M059J (cell line): ENCODE results near the gene NOXA1. TPM values are rescaled to one million over a fixed set of nuclear protein-coding genes. Genes with fewer than 3 reads are reported as not detected.
A peak's percentile ranks its signal among the peaks of the same experiment; 100 is the strongest.
"Not testable (repeated sequence)": the region's sequence is repeated elsewhere in the genome, so short reads cannot be mapped to it uniquely, and the experiment has no call there.

Experiments
- DNase-seq: peaks from one replicate; pipeline ENCODE4 v3.0.0-alpha.2; 2012; ENCODE audit warnings: low read depth
- total RNA-seq: library from RNA; depleted of rRNA; stranded (reverse); fragments of >200 nt; shearing (Covaris generic); gene quantifications from 2 replicates; pipeline ENCODE4 v1.2.3, GENCODE V29; 2014

Gene NOXA1
- total RNA-seq, 1 experiment from 2014 or later, result not detected

- DNase-seq, result no peak
These were observed 17.0 kb upstream of the NOXA1 start for GRCh38 chr9:137406085-137406760.

DNA sequence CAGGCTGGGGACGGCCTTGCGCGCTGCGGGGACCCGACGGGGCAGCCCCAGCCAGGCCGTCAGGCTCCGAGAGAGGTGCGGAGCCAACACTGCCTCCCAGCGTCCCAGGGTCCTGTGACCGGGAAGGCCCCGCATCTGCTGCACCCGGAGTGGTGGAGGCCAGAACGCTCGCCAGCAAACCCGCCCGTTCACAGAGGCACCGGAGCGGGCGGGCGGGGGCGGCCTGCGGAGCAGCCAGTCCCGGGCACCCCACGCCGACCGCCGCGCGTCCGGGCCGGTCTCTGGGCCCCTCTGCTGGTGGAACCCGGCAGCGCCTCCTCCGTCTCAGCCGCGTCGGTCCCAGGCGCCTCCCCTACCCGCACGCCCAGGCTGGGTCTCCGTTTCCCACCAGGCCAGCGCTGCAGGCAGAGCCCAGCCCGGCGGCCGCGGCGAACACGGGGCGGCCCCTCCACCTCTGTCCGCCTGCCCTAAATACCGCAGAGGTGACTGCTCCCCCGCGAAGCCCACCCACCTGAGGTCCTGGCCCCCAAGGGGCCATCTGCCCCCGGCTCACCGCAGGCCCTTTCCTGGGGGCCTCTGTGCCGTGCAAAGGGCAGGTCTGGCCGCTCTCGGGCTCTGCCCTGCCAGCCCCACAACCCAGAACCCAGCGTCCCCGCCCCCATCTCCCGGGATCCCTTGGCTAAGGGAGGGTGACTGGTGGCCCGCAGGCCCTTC is 16.2 kb upstream of the NOXA1 start:
- DNase-seq, result peak; percentile 24

- DNase-seq, result no peak
These were observed 15.4 kb upstream of the NOXA1 start for GRCh38 chr9:137407590-137408300.

GRCh38 chr9:137408651-137409405 is 14.4 kb upstream of the NOXA1 start:
- no peak for DNase-seq

DNA sequence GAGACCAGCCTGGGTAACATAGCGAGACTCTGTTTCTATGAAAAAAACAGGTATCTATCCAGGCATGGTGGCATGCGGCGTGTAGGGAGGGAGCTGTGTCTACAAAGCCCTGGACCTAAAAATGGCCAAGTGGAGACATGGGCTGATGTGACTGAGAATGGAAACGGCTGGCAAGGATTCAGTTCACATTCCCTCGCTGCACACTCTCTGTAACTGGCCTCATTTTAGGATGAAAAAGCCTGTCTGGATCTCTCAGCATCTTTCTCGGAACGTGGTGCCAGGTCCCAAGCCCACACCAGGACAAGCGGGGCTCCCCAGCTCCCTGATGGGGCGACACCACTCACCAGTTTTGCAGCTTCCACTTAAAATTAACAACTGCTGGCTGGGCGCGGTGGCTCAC is 13.7 kb upstream of the NOXA1 start:
- no peak for DNase-seq

- not testable (repeated sequence) for DNase-seq
These were observed 12.8 kb upstream of the NOXA1 start for GRCh38 chr9:137410236-137410890.

DNA sequence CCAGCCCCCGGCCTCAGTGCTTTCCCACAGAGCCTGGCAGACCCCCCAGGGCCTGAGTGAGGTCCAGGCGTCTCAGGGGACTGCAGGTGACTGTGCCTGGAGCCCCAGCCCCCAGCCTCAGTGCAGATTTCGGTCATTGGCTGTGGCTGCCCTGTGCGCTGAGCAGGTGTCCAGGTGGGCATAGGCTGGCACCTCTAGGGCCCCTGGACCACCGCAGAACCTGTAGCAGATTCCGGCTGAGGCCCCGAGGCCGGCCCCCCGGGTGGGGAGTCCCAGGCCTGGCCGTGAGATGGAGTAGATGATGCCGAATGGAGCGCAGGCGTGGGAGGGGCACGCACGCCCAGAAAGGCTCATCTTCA is 12.3 kb upstream of the NOXA1 start:
- DNase-seq, result no peak

GRCh38 chr9:137411260-137411644 is 11.9 kb upstream of the NOXA1 start:
- peak; percentile 28 for DNase-seq

GRCh38 chr9:137411645-137412380 is 11.4 kb upstream of the NOXA1 start:
- DNase-seq, result peak; percentile 96

DNA sequence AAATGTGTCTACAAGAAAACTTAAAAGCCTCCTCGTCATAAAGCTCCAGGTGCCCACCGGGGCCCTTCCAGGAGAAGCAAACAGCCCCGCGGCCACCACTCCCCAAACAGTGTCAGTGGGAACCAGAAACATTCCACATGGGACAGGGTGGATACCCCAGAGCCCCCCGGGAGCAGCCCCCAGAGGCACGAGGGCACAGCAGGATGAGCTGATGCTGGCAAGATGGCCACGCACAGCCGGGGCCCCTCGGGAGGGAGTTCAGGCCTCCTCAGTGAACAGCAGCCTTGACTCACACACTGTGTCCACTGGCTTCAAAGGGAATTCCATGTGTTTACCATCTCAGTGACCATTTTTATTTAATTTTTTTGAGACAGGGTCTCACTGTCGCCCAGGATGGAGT is 10.8 kb upstream of the NOXA1 start:
- peak; percentile 16 for DNase-seq

- DNase-seq, result no peak
These were observed 7.7 kb upstream of the NOXA1 start for GRCh38 chr9:137415451-137415850.

DNA sequence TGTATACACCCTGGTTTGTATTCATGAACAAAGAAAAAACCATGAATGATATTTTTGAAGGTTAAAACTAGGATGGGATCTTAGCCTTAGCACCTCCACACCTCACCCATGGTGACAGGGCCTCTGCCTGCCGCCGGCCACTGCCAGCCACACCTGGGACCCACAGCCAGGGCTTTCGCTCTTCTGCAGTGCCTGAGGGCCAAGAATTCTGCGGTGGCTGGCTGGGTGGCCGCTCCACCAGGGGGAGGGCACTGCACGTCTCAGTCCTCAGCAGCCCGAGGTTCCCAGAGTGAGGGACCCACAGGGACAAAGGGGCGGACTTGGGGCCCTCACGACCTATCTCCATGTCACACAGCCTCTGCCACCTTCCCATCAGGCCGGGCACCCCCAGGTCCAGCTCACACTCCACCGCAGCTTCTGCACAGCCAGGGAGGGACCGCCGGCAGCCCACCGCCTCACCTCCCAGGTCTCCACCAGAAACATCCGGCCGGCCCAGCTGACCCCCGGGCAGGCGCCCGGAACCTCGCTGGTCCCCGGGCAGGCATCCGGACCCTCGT is 7.1 kb upstream of the NOXA1 start:
- DNase-seq, result no peak

DNA sequence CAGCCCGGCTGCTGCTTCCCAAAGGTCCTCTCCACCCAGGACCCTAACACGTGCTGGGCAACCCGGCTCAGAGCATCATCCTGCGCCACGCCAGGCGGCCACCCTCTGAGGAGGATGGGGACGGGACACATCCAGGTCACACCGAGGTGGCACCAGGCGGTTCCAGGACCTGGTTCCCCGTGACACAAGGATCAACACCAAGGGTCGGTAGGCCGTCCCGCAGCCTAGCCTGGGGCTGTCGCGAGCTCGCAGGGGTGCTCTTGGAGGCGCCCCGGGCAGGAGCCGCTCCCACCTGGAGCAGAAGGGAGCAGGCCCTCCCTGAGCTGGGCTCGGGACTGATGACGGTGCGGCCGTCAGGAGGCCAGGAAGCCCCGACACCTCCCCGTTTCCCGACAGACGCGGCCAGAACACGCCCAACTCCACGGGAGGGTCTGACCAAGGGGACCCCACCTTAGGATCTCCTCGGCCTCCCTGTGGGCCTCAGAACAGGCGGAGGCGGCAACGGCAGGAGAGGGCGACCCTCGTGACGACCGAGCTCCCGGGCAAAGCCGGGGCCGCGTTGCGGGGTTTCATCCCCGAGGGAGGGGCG is 6.5 kb upstream of the NOXA1 start:
- DNase-seq, result no peak

DNA sequence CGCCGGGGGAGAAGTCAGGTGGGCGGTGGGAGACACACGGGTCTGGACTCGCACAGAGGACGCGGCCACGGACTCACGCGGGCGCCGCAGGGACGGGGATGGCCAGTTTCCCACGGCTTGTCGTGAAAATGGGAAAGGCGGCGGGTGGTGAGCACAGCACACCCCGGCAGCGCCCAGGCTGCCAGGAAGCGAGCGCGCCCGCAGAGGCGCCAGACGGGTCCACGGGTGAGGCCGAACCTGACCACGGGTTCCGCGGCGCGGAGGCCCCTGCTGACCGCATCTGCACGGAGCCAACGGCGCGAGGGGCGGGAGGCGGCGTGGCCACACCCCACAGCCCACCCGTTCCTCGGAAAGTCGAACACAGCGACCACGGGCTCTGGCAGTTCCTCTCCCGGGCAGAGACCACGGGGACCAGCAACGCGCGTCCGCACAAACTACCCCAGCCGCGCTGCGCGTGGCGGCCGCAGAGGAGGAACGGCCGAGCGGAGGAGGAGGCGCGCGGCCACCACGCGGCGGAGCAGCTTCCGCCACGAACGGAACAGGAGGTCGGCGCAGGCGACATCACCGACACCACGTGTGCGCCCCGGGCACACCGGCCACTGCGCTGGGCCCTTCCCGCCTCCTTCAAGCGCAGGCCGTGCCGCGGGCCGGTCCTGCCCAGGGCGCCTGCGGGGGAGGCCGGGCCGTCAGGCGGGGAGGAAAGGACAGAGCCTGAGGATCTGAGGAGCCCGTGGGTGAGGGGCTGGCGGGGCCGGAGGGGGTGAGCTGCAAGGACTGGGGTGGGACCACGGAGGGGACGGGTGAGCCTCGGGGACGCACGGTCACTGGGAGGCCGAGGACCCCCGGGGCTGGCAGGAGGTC is 5.8 kb upstream of the NOXA1 start:
- DNase-seq, result no peak

GRCh38 chr9:137421838-137422603 is 1.2 kb upstream of the NOXA1 start:
- DNase-seq, result no peak

- DNase-seq, result peak; percentile 31
These were observed 510 bp downstream of the NOXA1 start for GRCh38 chr9:137423514-137424291.

GRCh38 chr9:137426018-137426681 is 3.0 kb downstream of the NOXA1 start:
- DNase-seq, result no peak
